Measurements from ENCODE around the gene KDM4B. TPM values are rescaled to one million over a fixed set of nuclear protein-coding genes. Genes with fewer than 3 reads are reported as not detected.

KDM4B gene
- total and polyA plus RNA-seq, 2 donors (not counting 1 experiment from before 2014, with no cell fraction given), result 75.5 to 205 TPM

DNA sequence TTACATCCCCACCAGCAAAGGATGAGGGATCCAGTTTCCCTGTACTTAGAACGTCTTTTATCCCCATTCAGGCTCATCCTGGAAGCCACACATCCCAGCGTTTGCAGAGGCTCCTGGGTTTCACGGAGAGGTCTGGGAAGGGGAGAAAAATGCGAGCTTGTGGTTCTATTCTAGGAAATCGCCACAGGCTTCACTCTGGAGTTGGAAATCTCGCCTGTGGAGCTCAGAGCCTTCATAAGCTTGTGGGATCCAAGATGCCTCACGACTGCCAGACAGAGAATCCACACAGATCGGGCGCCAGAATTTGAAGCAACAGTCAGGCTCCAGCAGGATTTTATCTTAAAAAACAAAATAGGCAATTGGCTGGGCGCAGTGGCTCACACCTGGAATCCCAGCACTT is 213.8 kb downstream of the KDM4B start:
- H3K27me3 Mint-ChIP-seq, result peaks cover 13% of the 10 kb centered on the region
- Histone ChIP-seq H3K4me2 (replicated peaks; ENCODE audit: low read depth, low read length, poor library complexity, severe bottlenecking) (no peak overlapping the region), H4K20me1 (ENCODE audit: control insufficient read depth, insufficient read depth, low read length, poor library complexity, severe bottlenecking) (no peaks in the 10 kb centered on the region), H2AFZ (ENCODE audit: insufficient read depth, low read depth, low read length, poor library complexity, severe bottlenecking) (no peak overlapping the region), H3K4me3 (ENCODE audit: control extremely low read depth in 1 of 5, extremely low read depth in 1 of 5, insufficient read depth in 1 of 5, low read depth in 2 of 5, low read length in 4 of 5) (no peak overlapping the region), H3K27ac (ENCODE audit: low read length in 2 of 2) (no peak overlapping the region), H3K79me2 (ENCODE audit: control insufficient read depth, insufficient read depth, low read length) (no peaks in the 10 kb centered on the region), H3K27me3 (replicated peaks in 1 of 4; ENCODE audit: control extremely low read depth in 1 of 4, control insufficient read depth in 3 of 4, insufficient read depth in 4 of 4, low read length in 3 of 4) (no peaks in the 10 kb centered on the region), H3K36me3 (replicated peaks in 1 of 2; ENCODE audit: control extremely low read depth in 1 of 2, control insufficient read depth in 1 of 2, extremely low read depth in 1 of 2, insufficient read depth in 2 of 2, low read length in 1 of 2) (no peaks in the 10 kb centered on the region), H3K9ac (ENCODE audit: low read length) (no peak overlapping the region), H3K9me3 (ENCODE audit: control extremely low read depth in 1 of 3, control insufficient read depth in 2 of 3, insufficient read depth in 1 of 3, low read length in 2 of 3) (no peaks in the 10 kb centered on the region), H3K4me1 (ENCODE audit: control insufficient read depth in 2 of 2, insufficient read depth in 2 of 2, low read length in 2 of 2) (no peaks in the 10 kb centered on the region)
- ChIA-PET CTCF (no interaction called here), POLR2A (no interaction called here)
- no peaks in the 10 kb centered on the region for H3K9me3 Mint-ChIP-seq (ENCODE audit: insufficient read depth)
- H3K27ac Mint-ChIP-seq, result no peak overlapping the region
- H3K4me1 Mint-ChIP-seq, result no peaks in the 10 kb centered on the region
- ATAC-seq (ENCODE audit: low read depth), result no peak
- no peak overlapping the region for H3K4me3 Mint-ChIP-seq
- TF ChIP-seq EZH2 (IDR thresholded peaks at IDR 0.05; ENCODE audit: borderline replicate concordance, insufficient read depth, low read depth, low read length, poor library complexity, severe bottlenecking), result no peak
- TF ChIP-seq, protein P1, sequence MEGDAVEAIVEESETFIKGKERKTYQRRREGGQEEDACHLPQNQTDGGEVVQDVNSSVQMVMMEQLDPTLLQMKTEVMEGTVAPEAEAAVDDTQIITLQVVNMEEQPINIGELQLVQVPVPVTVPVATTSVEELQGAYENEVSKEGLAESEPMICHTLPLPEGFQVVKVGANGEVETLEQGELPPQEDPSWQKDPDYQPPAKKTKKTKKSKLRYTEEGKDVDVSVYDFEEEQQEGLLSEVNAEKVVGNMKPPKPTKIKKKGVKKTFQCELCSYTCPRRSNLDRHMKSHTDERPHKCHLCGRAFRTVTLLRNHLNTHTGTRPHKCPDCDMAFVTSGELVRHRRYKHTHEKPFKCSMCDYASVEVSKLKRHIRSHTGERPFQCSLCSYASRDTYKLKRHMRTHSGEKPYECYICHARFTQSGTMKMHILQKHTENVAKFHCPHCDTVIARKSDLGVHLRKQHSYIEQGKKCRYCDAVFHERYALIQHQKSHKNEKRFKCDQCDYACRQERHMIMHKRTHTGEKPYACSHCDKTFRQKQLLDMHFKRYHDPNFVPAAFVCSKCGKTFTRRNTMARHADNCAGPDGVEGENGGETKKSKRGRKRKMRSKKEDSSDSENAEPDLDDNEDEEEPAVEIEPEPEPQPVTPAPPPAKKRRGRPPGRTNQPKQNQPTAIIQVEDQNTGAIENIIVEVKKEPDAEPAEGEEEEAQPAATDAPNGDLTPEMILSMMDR (IDR thresholded peaks at IDR 0.05), result no peak
- intact Hi-C loops (cut with micrococcal nuclease), result no loop called here
- no peak for DNase-seq
- WGBS (ENCODE audit: insufficient coverage), result 77% methylated on average over 9 of the region's 10 CpGs

DNA sequence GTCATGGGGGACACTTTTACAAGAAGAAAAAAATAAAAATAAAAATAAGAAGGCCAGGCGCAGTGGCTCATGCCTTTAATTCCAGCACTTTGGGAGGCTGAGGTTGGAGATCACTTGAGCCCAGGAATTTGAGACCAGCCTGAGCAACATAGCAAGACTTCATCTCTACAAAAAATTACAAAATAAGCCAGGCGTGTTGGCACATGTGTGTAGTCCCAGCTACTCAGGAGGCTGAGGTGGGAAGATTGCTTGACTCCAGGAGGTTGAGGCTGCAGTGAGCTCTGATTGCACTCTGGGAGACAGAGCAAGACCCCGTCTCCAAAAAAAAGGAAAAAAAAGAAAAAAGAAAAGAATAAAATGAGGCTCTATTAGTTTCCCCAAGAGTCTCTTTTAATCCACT is 214.7 kb downstream of the KDM4B start:
- TF ChIP-seq EZH2 (IDR thresholded peaks at IDR 0.05; ENCODE audit: borderline replicate concordance, insufficient read depth, low read depth, low read length, poor library complexity, severe bottlenecking), result no peak
- TF ChIP-seq, protein P1 (IDR thresholded peaks at IDR 0.05), result no peak
- Mint-ChIP-seq H3K27ac (no peak overlapping the region), H3K27me3 (peaks cover 17% of the 10 kb centered on the region), H3K9me3 (ENCODE audit: insufficient read depth) (no peaks in the 10 kb centered on the region), H3K4me1 (no peaks in the 10 kb centered on the region), H3K4me3 (no peak overlapping the region)
- no peak overlapping the region for H3K9ac ChIP-seq (ENCODE audit: low read length)
- no peak for DNase-seq
- H4K20me1 ChIP-seq (ENCODE audit: control insufficient read depth, insufficient read depth, low read length, poor library complexity, severe bottlenecking), result no peaks in the 10 kb centered on the region
- ChIA-PET CTCF (no interaction called here), POLR2A (no interaction called here)
- ATAC-seq (ENCODE audit: low read depth), result no peak
- H3K79me2 ChIP-seq (ENCODE audit: control insufficient read depth, insufficient read depth, low read length), result no peaks in the 10 kb centered on the region
- no peaks in the 10 kb centered on the region for H3K27me3 ChIP-seq (replicated peaks in 1 of 4; ENCODE audit: control extremely low read depth in 1 of 4, control insufficient read depth in 3 of 4, insufficient read depth in 4 of 4, low read length in 3 of 4)
- H2AFZ ChIP-seq (ENCODE audit: insufficient read depth, low read depth, low read length, poor library complexity, severe bottlenecking), result no peak overlapping the region
- H3K9me3 ChIP-seq (ENCODE audit: control extremely low read depth in 1 of 3, control insufficient read depth in 2 of 3, insufficient read depth in 1 of 3, low read length in 2 of 3), result no peaks in the 10 kb centered on the region
- intact Hi-C loops (cut with micrococcal nuclease), result no loop called here
- no peak overlapping the region for H3K4me3 ChIP-seq (ENCODE audit: control extremely low read depth in 1 of 5, extremely low read depth in 1 of 5, insufficient read depth in 1 of 5, low read depth in 2 of 5, low read length in 4 of 5)
- no peak overlapping the region for H3K4me2 ChIP-seq (replicated peaks; ENCODE audit: low read depth, low read length, poor library complexity, severe bottlenecking)
- 80% methylated on average over 1 of the region's 3 CpGs for WGBS (ENCODE audit: insufficient coverage)
- H3K36me3 ChIP-seq (replicated peaks in 1 of 2; ENCODE audit: control extremely low read depth in 1 of 2, control insufficient read depth in 1 of 2, extremely low read depth in 1 of 2, insufficient read depth in 2 of 2, low read length in 1 of 2), result no peaks in the 10 kb centered on the region
- H3K27ac ChIP-seq (ENCODE audit: low read length in 2 of 2), result no peak overlapping the region
- H3K4me1 ChIP-seq (ENCODE audit: control insufficient read depth in 2 of 2, insufficient read depth in 2 of 2, low read length in 2 of 2), result no peaks in the 10 kb centered on the region

Measured in B cell (primary cell).